22Rv1 (cell line): Measurements from ENCODE around the gene FBXO48.

Source experiments
- CTCF ChIP-seq: fragments of 450-650 bp; IDR thresholded peaks from 2 replicates; pipeline ENCODE4 v1.5.1; 2017; ENCODE audit warnings: mild to moderate bottlenecking
- ZFX ChIP-seq: fragments of 450-650 bp; IDR thresholded peaks from 2 replicates; pipeline ENCODE4 v1.6.1; 2017; ENCODE audit warnings: antibody characterized with exemption, borderline replicate concordance

- TF ChIP-seq CTCF (no peak), ZFX (no peak)
These were observed 35.6 kb downstream of the FBXO48 start for GRCh38 chr2:68431316-68431972.
